VCaP (cell line): ENCODE measurements around the gene UBXN11.

Experiments
- H3K27ac ChIP-seq: fragments of 450-650 bp; 2 replicates; pipeline ENCODE4 v1.5.1; 2017
- CTCF ChIP-seq: fragments of 450-650 bp; conservative IDR thresholded peaks from 2 replicates; pipeline ENCODE4 v1.5.1; 2017; ENCODE audit warnings: mild to moderate bottlenecking, moderate library complexity

UBXN11 gene

DNA sequence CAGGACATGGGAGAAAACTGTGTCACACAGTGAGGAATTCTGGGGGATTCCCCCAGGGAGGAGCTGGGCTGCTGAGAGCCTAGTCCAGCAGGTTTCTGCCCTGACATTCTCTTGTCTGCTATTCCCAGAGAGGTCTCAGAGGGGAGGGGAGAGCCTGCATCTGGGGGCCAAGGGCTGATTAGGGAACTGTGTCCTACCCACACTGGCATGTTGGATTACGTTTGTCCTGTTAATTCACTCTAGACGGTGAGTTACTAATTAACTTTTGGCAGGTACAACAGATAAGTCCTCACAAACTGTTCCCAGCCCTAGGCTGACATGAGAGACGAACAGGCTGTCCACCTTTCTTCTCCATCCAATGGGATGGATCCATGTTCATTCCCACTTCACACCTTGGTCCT, 29.2 kb downstream of the UBXN11 start:
- TF ChIP-seq CTCF, result no peak
- H3K27ac ChIP-seq, result peak overlapping the region; percentile 77

DNA sequence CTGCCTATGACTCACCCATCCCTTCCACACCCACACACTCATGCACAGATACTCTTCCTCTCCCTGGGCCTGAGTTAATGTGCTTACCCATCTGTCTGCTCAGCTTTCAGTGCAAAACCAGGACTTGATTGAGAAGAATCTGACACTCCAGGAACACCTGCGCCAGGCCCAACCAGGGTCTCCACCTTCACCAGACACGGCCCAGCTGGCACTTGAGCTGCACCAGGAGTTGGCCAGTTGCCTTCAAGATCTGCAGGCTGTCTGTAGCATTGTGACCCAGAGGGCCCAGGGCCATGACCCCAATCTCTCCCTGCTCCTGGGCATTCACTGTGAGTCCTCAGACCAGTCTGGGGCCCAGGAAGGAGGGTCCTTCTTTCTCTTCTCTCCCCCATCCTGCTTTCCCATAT, 30.0 kb downstream of the UBXN11 start:
- H3K27ac ChIP-seq, result peak overlapping the region; percentile 77
- no peak for TF ChIP-seq CTCF

DNA sequence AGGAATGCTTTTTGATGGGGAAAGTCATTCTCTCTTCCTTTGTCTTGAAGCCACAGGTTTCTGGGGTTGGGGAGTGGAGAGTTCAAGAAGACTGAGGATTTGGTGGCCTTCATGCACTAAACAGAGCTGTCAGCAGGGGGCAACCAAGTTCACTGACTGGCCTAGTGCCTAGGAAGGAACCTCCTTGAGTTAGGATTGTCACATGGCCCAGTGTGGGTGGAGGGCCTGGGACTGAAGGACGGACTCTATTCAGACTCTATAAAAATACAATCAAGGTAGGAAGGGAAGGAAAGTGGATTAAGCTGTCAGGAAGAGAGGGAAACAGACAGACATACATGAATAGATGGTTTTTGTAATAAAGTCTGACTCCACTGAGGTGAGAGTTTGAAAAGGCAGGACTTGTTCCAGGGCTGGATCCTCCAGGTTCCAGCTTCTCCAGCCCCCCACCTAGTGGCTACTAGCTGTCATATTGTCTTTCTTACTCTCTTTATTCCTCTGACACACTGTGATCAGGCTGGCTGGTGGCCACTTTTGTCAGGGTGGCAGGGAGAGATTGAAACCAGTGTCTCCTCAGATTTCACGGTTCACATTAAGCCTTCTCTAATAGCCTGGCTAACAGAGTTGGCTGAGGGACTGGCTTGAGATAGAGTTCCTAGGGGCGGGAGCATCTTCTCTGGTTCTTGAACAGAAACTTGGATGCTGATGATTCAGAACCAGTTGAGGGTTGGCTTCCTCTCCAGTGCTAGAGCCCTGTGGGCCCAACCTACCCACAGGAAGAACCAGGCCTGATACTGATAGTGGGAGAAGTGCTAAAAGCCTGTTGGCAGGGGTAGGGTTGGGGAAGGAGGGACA, 30.6 kb downstream of the UBXN11 start:
- peak; percentile 84 for TF ChIP-seq CTCF
- H3K27ac ChIP-seq, result peak overlapping the region; percentile 77

- no peak for TF ChIP-seq CTCF
- H3K27ac ChIP-seq, result peak overlapping the region; percentile 77
Observed at GRCh38 chr1:26274801-26275425, 31.5 kb downstream of the UBXN11 start.

- TF ChIP-seq CTCF, result no peak
- H3K27ac ChIP-seq, result no peak overlapping the region
Observed at GRCh38 chr1:26269198-26269550, 37.3 kb downstream of the UBXN11 start.

- H3K27ac ChIP-seq, result peak overlapping the region; percentile 65
Observed at GRCh38 chr1:26268290-26269197, 37.9 kb downstream of the UBXN11 start.

More at GRCh38 chr1:26268290-26269197, 37.9 kb downstream of the UBXN11 start:
- no peak for TF ChIP-seq CTCF
